GM18858 (cell line): ENCODE results near the gene CTSZ.
"Not testable (repeated sequence)": the region's sequence is repeated elsewhere in the genome, so short reads cannot be mapped to it uniquely, and the experiment has no call there.

ENCODE experiments used
- ATAC-seq: cut with Tn5 transposase; IDR thresholded peaks from one replicate; pipeline ENCODE4 v1.9.1; 2021; ENCODE audit not compliant: unreplicated experiment

The CTSZ gene

DNA sequence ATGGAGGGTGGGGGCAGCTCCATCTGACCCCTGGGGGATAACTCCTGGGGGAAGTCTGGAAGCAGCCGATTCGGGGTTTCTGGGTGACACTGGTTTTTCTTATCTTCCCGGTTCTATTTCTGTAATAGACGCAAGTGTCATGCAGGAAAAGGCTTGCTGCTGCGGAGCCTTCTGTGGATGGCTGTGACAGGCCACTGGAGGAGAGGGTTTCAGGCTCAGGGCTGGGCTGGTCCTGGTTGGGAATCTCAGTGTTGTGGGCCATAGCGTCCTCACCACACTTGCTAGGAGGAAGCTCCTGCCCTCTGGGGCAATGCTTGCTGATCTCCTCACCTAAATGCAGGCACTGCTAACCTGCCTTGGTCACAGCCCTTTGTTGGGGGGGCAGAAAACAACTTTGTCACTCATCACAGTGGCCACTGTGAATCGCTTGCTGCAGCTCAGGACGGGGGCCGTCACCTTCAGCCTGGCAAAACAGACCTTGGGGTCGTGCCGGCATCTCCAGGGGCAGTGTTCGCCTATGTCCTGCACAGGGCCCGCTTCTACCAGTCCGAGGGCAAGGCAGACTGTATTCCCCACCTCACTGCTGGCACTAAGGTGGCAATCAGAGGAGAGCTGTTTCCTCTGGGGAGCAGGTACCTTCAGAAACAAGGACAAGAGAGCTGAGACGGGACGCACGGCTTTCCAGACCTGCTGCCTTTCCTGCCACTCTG lies 7.8 kb upstream of the CTSZ start:
- no peak for ATAC-seq

DNA sequence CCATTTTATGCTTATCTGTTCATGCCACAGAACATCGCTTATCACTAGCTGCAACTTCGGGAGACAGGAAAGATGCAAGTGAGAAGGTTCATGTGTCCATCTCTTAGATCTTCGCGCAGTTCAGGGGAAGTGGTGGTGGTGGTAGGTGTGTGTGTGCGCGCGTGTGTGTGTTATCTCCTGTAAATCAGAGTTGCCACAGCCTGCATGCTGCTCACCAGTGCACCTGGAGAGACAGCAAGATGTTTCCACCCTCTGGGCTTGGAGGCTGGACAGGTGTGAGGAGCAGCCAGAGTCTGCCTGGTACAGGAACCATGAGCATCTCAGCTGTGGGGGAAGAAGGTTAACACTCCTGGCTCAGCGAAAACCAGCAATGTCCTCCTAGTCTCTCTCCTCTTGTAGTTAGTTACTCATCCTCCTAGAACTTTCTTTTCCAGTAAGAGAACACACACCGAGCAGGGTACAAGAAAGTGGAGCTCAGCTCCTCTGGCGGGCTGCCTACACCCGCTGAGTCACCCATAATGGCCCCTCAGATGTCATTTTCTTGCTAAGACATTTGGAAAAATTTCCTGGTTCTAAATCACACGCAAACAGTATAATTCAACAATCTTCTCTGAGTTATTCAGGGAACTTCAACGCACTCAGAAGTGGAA lies 7.0 kb upstream of the CTSZ start:
- no peak for ATAC-seq

DNA sequence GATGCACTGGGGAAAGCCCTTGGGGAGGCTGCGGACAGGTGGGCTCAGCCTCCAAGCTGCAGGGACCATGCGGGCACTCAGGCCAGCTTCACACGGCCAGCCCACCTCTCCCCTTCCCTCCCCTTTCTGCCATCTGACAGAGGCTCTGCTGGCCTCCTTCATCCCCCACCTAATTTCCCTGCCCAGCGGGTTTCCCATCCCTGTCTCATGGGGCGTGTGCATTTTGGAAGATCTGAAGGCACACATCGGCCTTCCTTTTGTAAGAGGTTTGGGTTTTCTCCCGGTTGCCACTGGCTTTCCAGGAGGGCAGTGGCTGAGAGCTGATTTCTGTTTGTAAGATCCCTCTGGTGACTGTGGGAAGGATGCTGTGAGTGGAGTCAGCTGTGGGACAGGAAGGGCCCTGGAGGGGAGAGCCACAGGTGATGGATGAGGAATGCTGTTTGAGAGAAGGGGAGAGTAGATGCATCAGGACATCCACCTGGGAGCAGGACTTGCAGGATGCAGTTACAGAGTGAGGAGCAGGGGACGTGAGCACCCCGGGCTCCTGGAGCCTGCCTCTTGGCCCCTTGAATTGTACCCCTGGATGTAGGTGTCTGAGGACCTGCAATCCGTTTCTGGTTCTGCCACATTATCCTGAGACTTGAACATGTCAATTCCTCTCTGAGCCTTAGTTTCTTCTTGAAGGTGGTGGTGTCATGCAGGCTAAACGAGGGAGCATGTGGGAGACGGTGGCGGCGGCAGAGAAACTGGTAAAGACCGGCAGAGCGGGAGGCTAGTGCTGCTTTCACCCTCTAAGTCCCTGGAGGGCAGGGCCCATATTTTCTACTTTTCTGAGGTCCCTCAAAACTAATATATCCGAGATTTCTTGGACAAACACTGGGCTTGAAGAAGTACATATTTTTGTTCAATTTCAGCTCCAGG lies 6.2 kb upstream of the CTSZ start:
- ATAC-seq = no peak

DNA sequence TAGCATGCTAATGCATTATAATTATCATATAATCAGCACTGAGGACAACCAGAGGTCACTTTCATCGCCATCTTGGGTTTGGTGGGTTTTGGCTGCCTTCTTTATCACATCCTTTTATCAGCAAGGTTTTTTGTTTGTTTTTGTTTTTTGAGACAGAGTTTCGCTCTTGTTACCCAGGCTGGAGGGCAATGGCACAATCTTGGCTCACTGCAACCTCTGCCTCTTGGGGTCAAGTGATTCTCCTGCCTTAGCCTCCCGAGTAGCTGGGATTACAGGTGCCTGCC lies 4.8 kb upstream of the CTSZ start:
- not testable (repeated sequence) for ATAC-seq

DNA sequence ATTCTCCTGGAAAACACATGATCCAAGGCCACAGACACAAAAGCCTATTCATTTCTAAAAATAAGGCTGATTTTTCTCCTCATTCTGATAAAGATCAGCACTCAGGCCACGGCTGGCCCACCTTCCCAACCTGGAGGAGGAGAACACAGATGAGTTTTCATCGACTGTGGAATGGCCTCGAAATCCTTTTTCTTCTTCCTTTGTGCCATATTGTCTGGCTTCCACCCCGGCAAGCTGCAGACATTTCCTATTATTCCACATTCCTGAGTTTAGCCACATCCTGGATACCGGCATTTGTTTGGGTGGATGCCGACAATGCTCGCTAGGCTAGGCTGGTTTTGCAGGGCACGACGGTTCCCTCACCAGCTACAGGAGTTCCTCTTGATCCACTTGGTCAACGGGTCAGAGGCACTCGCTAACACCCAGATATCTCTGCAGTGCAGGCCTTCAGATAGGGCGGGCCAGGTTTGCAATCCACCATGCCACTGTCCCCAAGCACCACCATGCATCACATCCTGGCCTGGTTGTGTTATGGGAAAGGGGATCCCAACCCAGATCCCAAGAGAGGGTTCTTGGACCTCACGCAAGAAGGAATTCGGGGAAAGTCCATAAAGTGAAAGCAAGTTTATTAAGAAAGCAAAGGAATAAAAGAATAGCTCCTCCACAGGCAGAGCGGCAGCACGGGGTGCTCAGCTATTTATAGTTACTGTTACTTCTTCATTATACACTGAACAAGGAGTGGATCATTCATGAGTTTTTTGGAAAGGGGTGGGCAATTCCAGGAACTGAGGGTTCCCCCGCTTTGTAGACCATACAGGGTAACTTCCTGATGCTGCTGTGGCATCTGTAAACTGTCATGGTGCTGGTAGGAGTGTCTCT lies 4.2 kb upstream of the CTSZ start:
- ATAC-seq = no peak

DNA sequence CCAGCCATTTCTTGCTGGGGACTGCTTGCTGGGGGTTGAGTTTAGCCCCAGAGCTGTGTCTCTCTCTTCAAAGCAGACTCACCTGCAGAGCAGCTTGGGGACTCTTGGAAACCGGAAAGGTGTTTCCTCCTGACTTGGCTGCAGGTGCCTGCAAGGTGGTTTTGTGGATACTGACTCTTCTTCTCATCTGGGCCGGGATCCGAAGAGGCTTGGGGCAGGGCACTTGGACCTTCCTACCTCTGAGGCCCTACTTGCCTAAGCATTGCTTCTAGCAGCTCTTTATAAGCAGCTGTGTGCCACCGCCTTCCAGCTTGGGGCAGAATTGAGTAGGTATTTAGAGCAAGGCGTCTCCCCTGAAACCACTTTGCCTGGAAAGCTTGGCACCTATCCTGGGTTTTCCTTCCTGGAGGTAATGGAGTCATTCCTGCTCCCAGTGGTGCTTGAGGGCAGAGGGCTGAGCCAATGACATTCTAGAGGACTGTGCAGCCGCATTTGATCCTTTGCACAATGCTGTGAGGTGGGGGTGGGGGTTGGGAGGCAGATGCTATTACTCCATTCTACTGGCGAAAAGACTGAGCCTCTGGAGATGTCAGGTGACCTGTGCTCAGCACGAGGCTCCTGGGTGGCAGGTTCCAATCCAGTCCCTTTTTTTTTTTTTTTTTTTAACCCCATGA lies 3.4 kb upstream of the CTSZ start:
- no peak for ATAC-seq

DNA sequence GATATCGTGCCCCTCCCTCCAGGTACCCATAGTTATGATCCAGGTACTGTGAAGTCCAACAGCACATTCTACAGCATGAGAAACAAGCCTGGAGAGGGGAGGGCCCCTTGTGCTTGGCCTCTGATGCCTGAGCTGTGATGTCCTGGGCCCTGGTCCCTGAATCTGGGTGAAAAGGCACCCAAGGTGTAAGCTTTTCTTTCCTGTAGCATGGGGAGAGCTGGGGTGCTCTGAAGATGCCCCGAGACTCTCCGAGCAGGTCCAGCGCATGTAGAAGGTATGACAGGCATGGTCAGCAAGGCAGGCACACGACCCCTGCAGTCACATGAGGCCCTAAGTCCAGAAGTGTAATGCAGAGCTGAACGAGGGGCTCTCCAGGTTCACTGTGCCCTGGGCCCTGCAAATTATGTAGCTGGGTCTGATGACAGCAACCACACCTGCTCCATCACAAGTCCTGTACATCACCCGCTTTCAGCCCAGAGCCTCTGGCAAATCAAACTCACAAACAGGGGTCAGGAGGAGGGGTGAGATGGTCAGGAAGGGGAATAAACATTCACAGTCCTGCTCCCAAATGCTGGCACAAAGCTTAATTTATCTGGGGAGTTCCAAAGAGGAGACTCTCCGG lies 1.8 kb upstream of the CTSZ start:
- ATAC-seq = no peak

DNA sequence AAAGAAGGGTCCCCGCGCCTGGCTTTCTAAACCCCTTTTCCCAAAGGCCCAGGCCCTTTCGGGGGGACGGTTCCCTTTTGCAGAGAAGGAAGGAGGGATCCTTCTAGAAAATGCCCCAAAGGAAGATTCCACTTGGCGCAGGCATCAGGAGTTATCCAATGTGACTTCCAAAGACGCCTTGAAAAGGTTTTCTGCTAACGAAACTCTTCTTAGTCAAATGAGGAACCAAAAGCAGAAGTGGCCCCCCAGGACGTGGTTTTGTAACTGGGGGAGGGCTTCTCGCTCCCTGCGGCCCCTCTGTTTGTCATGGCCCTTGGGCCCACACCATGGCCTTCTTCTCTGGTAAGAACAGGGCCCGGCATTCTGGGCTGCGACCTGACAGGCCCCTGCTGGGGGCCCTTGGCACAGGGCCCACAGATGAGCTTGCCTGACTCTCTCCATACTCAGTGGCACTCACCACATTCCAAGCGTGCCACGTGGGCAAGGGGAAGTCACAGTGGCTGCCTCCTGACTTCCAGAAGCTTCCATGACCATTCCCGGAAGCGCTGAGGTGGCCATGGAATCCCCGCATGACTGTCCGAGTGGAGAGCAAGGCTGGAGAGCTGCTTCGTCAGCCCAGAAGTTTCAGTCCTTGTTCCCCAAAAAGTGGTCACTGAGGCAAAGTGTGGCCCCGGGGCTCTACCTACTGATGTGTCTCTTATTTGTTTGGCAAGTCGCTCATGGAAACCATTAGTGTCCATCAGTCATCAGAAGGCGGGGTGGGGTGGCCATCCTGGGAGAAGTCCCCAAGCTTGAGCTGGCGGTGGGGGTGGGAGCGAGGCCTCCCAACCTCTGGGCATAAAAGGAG lies 834 bp upstream of the CTSZ start:
- peak; percentile 25 for ATAC-seq

DNA sequence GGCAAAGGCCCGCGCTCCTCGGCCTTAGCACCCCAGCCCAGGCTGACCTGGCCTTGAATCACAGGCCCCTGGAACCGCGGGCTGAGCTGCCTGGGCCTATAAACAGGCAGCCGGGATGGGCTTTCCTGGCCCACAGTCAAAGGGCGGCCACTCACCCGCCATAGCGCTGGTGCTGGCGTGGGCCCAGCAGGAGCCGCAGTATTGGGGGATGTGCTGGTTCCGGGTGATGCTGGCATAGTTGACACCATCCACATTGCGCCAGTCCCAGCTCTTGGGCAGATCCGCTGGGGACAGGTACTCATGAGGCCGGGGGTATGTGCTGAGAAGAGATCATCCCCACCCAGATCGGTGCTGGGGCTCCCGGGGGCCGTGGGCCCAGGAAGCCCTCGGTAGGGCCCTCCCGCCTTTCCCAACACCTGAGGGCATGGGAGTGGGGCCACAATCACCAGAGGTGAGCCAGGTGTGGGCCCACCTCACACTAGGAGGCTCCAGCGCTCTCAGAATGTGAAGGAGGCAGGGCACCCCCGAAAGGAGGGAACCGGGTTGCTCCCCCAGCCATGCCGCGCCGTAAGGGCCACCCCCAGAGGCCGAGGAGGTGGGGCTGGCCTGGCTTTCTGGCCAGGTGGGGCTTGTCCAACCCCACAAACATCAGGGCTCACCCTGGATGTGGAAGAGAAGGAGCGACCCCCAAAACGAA lies 739 bp downstream of the CTSZ start:
- ATAC-seq = no peak

DNA sequence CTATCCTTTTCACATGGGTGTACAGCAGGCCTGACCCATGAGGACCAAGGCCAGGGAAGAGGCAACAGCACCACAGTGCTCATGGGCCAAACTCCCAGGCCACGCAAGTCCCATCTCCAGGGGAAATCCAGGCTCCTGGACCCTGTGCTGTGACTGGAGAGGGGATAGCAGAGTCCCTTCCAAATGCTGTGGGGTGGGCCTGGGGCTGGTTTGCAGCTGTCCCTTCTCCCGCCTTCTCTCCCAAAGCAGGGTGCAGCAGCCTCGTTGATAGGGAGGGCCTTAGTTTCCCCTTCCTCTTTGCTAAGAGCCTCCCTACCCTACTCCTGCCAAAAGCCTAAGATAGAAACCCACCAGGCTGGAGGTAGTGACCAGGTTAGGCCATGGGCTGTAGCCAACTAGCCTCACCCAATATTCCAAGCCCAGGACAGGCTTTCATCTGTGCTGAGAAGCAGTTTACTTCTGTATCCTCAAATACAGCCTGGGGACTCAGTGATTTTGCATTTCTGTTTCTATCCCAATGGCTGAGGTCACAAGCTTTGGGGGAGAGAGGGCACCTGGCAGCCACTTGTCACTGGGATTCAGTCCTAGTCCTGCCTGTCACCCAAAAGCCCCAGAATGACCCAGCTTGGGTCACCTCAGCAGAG lies 1.4 kb downstream of the CTSZ start:
- ATAC-seq = no peak

DNA sequence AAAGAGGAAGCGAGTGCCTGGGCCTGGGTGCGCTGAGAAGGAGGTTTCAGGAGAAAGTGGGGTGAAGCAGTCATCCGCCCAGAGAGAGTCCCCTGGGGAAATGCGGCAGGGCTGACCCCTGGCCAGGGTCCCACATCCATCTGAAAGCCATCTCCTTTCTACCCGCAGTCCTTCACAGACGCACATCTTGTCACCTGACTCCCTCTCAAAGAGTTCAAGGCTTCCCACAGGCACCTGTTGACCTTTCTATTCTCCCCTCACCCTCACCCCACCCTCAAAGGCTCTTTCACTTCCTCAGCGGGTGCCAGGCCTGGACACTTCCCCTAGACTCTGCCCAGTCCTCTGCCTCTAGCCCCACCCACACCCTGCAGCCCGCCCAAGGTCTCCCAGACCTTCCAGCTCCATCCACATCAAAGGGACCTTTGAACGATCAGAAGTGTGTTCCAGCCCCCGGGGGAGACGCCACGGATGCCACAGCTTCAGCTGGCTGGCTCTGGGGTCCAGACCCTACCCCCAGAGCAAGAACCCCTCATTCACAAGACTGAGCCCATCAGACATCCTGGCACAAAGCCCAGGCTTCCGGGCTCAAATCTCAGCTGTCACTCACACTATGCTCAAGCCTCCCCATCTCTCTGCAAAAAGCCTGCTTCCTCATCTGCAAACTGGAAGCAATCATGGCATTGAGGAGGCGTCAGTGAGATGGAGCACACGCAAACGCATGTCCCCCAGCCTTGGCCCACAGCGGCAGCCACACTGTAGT lies 2.1 kb downstream of the CTSZ start:
- peak; percentile 39 for ATAC-seq

DNA sequence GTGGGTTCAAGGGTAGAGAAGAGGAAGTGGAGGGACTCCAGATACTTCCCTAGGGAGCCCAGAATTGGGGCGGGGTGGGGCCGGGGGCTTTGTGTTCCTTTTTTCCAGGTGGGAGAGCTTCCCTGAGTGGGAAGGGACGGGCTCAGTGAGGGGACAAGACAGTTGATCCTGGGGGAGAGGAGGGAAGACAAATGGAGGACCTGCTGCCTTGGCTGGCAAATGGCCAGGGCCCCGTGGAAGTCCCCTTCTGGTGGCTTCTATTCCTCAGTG lies 2.6 kb downstream of the CTSZ start:
- no peak for ATAC-seq

DNA sequence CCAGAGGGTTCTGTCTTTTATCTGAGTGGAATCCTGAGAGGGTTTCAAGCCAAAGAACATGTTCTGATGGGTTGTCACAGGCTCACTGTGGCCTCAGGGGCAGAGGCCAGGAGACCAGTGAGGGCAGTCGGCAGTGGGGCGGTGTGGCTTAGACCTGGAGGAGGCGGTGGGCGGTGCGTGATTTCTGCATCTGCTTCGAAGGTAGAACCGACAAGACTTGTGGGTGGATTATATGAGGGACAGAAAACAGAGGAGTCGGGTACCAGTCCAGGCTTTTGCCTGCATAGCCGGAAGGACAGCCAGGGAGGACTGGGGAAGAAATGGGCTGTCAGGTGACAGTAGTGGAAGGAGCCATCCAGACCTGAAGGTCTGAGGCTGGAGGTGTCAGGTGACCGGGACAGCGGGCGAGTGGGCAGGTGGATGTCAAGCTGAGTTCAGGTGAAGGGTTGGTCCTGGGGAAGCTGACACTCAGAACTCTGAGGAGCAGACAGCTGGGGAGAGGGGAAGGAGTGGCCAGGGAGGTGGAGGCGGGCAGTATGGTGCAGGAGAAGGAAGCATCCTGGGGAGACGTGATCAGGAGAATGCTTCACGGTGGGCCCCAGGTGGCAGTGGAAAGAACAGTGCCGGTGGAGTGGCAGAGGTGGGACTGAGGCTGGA lies 3.1 kb downstream of the CTSZ start:
- no peak for ATAC-seq

DNA sequence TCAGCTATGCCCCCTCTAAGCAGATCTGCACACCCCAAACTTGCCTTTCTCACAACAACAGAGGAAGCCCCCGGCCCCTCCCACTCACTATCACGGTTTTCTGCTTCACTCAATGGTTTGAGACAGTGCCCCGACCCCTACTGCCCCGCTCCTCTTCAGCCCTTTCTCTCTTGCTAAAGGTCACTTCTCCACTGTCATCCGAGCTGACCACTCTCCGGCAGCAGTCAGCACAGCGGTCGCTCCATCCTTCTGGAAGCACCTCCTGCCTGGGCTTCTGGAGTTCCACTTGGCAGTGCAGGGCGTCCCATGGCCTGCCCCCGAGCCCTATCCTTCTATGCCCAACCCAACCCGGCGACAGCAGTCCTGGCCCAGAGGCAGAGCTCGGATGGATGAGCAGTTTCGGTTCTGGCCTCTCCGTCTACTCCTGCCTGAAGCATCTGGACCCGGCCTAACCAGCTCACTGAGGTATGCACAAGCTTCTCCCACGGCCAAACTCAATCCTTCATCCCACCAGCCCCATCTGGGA lies 4.1 kb downstream of the CTSZ start:
- ATAC-seq = no peak

DNA sequence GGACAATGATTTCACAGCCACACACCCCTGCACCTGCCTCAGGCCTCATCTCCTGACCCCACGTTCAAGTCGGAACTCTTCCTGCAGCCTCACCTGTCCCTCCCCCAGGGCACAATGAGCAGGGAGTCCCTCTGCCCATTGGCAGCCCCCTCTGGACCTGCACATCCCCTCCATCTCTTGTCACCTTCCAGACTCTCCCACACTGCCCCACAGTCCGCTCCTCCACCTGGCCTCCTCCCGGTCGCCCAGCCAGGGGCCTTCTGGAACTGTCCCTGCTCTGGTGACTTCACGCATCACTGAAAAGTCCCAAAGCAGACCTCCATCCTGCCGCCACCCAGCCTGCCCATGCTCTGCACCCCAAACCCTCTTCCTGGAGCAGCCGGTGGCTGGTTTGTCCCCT lies 4.7 kb downstream of the CTSZ start:
- no peak for ATAC-seq

DNA sequence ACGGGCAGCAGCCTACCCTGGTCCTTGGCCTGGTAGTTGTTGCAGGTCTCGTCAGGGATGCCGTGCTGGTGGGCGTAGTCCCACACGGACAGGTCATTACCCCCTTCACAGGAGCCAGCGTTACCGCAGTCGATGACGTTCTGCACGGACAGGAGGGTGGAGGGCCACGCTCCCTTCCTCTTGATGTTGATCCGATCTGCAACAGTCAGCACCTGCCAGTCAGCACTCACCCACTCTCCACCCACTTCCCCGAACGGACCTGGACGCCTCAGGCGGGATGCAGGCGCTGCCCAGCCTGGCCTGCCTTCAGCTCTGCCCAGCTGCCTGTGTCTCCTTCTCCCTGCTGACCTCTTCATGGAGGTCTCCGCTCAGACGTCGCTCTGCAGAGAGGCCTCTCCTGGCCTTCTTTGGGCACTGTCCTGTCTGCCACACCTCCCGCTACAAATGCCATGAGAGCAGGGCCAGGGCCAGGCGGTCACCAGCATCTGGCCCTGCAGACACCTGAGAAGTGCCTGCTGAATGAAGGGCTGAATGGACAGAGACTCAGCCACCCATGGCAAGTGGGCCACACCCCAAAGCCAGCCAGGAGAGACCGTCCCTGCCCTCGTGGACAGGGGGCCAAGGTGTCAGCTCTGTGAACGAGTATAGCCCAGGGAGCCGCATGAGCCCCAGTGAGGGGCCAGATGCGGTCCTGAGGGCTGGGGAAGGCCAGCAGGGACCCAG lies 5.4 kb downstream of the CTSZ start:
- no peak for ATAC-seq
